SU-DHL-6 (cell line): ENCODE measurements around the gene APH1B.

Experiments
- H2AFZ ChIP-seq: fragments of 200-600 bp; sonication (generic); 2 replicates; pipeline ENCODE4 v1.6.1; 2014; ENCODE audit warnings: low read depth, mild to moderate bottlenecking, moderate library complexity, mixed read lengths, antibody characterized with exemption, low read length; ENCODE audit not compliant: severe bottlenecking
- H3F3A ChIP-seq: fragments of 200-600 bp; shearing (Covaris generic); 2 replicates; pipeline ENCODE4 v1.6.0; 2016; ENCODE audit warnings: antibody characterized with exemption, mild to moderate bottlenecking; ENCODE audit not compliant: insufficient read depth
- H3K27ac ChIP-seq: fragments of 200-600 bp; sonication (generic); 2 replicates; pipeline ENCODE4 v1.5.1; 2016; ENCODE audit warnings: low read depth, mild to moderate bottlenecking, low read length, moderate library complexity, mixed read lengths
- H3K27me3 ChIP-seq: fragments of 200-600 bp; sonication (generic), shearing (Covaris generic); 2 replicates; pipeline ENCODE4 v1.6.0; 2014; ENCODE audit warnings: mild to moderate bottlenecking, low read length
- H3K36me3 ChIP-seq: fragments of 200-600 bp; sonication (generic); 2 replicates; pipeline ENCODE4 v1.6.1; 2014; ENCODE audit warnings: mild to moderate bottlenecking, low read length, mixed read lengths
- H3K4me2 ChIP-seq: fragments of 300-600, 200-600 bp; shearing (Covaris generic), sonication (generic); 2 replicates; pipeline ENCODE4 v1.6.0; 2014; ENCODE audit warnings: low read length, low read depth, mild to moderate bottlenecking; ENCODE audit not compliant: poor library complexity, severe bottlenecking
- H3K4me3 ChIP-seq: fragments of 200-600 bp; sonication (generic); 2 replicates; pipeline ENCODE4 v1.5.1; 2014; ENCODE audit warnings: antibody characterized with exemption, low read length, mild to moderate bottlenecking, mixed read lengths; ENCODE audit not compliant: insufficient read depth, poor library complexity, severe bottlenecking
- H3K79me2 ChIP-seq: fragments of 200-600 bp; sonication (generic); 2 replicates; pipeline ENCODE4 v1.6.1; 2014; ENCODE audit warnings: mild to moderate bottlenecking, low read length, moderate library complexity; ENCODE audit not compliant: insufficient read depth
- H3K9ac ChIP-seq: fragments of 200-600 bp; sonication (generic); 2 replicates; pipeline ENCODE4 v1.7.0; 2014; ENCODE audit warnings: mild to moderate bottlenecking, low read length
- H3K9me2 ChIP-seq: fragments of 200-600 bp; sonication (generic); replicated peaks from 2 replicates; pipeline ENCODE4 v1.6.1; 2014; ENCODE audit warnings: low read length; ENCODE audit not compliant: insufficient read depth
- H3K9me3 ChIP-seq: fragments of 200-600 bp; sonication (generic); 2 replicates; pipeline ENCODE4 v1.6.1; 2014; ENCODE audit warnings: low read length, mixed read lengths; ENCODE audit not compliant: insufficient read depth
- H4K20me1 ChIP-seq: fragments of 200-600 bp; sonication (generic); 2 replicates; pipeline ENCODE4 v1.6.1; 2014; ENCODE audit warnings: low read depth, mild to moderate bottlenecking, antibody characterized with exemption, low read length, moderate library complexity, mixed read lengths
- EZH2phosphoT487 ChIP-seq: fragments of 200-600 bp; sonication (generic), shearing (Covaris generic); conservative IDR thresholded peaks from 2 replicates; pipeline ENCODE4 v1.6.1; 2018; ENCODE audit warnings: mild to moderate bottlenecking, antibody characterized with exemption, low read length, moderate library complexity, mixed read lengths
- TF ChIP-seq, protein P1 (sequence below): fragments of 200-600 bp; sonication (generic); IDR thresholded peaks from one replicate; pipeline ENCODE4 v1.5.1; 2017; ENCODE audit warnings: antibody characterized with exemption, mild to moderate bottlenecking, low read length, moderate library complexity; ENCODE audit not compliant: insufficient read depth, poor library complexity, severe bottlenecking

Gene APH1B

DNA sequence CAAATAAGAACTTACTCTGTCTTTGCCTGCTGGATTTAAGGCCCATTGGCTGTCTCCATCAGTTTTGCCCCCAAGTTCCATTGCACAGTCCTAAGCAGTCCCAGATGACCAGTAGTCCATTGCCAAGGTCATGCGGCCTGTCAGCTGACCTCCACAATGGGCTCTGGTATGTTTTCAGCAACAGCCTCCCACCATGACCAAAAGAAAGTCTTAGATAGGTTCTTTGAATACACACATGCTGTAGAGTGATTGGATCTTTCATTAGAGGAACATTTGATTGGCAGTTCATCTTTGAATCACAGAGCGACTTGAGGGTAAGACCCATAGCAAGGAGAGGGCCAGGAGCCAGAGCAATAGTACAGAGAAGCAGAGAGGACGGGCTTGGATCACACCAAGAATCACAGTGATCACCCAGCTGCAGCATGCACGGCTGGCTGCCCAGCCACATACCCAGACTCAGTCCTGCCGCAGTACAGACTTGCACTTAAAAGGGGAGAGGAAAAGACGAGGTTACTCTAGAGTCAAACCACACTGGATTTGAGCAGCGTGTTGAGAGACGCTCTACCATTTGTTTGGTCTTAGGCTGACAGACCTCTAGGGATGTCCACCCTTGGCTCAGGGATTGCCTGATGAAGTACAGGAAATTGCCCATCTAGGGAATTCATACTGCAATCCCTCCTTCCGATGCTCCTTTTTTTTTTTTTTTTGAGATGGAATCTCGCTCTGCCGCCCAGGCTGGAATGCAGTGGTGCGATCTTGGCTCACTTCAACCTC lies 50.4 kb downstream of the APH1B start:
- Histone ChIP-seq H3K9me3 (no peaks in the 10 kb centered on the region), H4K20me1 (no peaks in the 10 kb centered on the region), H3K9ac (no peak overlapping the region), H3K4me3 (no peak overlapping the region), H3K79me2 (no peaks in the 10 kb centered on the region), H3K27ac (no peak overlapping the region), H3F3A (no peaks in the 10 kb centered on the region), H3K27me3 (no peaks in the 10 kb centered on the region), H2AFZ (no peak overlapping the region), H3K4me2 (no peak overlapping the region), H3K9me2 (no peaks in the 10 kb centered on the region), H3K36me3 (no peaks in the 10 kb centered on the region)
- TF ChIP-seq EZH2phosphoT487: no peak
- TF ChIP-seq, protein P1, sequence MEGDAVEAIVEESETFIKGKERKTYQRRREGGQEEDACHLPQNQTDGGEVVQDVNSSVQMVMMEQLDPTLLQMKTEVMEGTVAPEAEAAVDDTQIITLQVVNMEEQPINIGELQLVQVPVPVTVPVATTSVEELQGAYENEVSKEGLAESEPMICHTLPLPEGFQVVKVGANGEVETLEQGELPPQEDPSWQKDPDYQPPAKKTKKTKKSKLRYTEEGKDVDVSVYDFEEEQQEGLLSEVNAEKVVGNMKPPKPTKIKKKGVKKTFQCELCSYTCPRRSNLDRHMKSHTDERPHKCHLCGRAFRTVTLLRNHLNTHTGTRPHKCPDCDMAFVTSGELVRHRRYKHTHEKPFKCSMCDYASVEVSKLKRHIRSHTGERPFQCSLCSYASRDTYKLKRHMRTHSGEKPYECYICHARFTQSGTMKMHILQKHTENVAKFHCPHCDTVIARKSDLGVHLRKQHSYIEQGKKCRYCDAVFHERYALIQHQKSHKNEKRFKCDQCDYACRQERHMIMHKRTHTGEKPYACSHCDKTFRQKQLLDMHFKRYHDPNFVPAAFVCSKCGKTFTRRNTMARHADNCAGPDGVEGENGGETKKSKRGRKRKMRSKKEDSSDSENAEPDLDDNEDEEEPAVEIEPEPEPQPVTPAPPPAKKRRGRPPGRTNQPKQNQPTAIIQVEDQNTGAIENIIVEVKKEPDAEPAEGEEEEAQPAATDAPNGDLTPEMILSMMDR: no peak

DNA sequence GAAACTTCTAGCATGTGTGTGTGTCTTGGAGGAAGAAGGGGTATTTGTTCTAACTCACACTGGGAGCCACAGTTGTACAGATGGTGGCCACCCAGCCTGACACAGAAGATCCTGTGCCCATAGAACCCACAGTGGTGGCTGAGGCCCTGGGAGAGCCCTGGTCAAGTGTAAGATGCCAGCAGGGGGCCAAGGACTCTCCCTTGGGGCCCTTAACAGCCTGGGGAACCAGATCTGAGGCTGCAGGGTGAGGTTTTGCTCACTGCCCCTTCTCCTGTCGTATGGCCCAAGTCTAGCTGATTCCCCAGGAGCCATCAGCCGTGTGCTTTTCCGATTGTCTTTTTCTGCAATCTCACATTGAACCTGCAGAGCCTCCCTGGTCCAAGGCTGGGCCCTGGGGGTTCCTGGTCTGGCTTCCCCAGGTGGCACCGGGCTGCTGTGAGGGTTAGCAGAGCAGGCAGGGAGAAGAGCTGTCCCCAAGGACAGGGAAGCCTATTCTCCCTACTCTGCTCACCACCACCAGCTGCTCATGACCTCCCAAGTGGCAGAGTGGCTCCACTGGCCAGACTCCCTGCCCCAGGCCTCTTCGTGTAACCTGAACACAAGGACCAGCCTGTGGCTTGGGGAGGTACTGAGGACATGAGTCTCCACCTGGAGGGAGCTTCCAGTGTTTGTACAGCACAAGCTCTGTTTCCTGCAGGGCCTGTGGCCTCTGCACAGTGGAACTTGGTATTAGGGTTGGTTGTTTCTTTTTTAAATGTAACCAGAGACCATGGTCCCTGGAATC lies 52.4 kb downstream of the APH1B start:
- Histone ChIP-seq H3K27me3 (no peaks in the 10 kb centered on the region), H3K36me3 (no peaks in the 10 kb centered on the region), H3K27ac (no peak overlapping the region), H4K20me1 (no peaks in the 10 kb centered on the region), H3K9me3 (no peaks in the 10 kb centered on the region), H2AFZ (no peak overlapping the region), H3K9me2 (no peaks in the 10 kb centered on the region), H3K9ac (no peak overlapping the region), H3F3A (no peaks in the 10 kb centered on the region), H3K4me3 (no peak overlapping the region), H3K4me2 (no peak overlapping the region), H3K79me2 (no peaks in the 10 kb centered on the region)
- no peak for TF ChIP-seq EZH2phosphoT487
- TF ChIP-seq, protein P1: no peak

DNA sequence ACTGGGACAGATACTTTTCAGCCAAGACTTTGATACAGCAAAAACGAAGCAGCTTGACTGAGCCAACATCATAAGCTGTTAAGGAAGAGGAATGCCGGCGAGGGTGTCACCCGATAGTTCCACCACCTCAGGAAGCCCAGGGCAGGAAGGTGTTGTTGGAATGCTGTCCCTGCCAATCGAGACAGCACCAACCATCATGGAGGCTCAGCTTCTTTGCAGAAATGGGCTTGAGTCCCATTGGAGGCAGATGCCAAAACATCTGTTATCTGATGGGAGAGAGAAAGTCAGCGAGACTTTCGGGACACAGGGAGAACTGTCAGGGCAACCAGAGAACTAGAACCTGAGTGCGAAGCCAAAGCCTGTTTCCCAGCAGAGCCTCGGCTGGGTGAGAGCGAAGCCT lies 53.5 kb downstream of the APH1B start:
- Histone ChIP-seq H3K9me3 (no peaks in the 10 kb centered on the region), H2AFZ (no peak overlapping the region), H4K20me1 (no peaks in the 10 kb centered on the region), H3K36me3 (no peaks in the 10 kb centered on the region), H3K4me3 (no peak overlapping the region), H3K79me2 (no peaks in the 10 kb centered on the region), H3K27ac (no peak overlapping the region), H3K9ac (no peak overlapping the region), H3K4me2 (no peak overlapping the region), H3K27me3 (no peaks in the 10 kb centered on the region), H3F3A (no peaks in the 10 kb centered on the region), H3K9me2 (no peaks in the 10 kb centered on the region)
- TF ChIP-seq, protein P1: no peak
- no peak for TF ChIP-seq EZH2phosphoT487
